Stimulated activated CD4-positive, alpha-beta T cell treated with anti-CD3 and anti-CD28 coated beads, Interleukin-1b, Interleukin-23, amount 100 ng/mL, for 48 hours (primary cell): ENCODE data around the gene PRPH2.
"Not testable (repeated sequence)": the region's sequence is repeated elsewhere in the genome, so short reads cannot be mapped to it uniquely, and the experiment has no call there.

Source experiments
- DNase-seq: peaks from one replicate; pipeline ENCODE4 v3.0.0-alpha.2; 2020

Gene PRPH2

DNA sequence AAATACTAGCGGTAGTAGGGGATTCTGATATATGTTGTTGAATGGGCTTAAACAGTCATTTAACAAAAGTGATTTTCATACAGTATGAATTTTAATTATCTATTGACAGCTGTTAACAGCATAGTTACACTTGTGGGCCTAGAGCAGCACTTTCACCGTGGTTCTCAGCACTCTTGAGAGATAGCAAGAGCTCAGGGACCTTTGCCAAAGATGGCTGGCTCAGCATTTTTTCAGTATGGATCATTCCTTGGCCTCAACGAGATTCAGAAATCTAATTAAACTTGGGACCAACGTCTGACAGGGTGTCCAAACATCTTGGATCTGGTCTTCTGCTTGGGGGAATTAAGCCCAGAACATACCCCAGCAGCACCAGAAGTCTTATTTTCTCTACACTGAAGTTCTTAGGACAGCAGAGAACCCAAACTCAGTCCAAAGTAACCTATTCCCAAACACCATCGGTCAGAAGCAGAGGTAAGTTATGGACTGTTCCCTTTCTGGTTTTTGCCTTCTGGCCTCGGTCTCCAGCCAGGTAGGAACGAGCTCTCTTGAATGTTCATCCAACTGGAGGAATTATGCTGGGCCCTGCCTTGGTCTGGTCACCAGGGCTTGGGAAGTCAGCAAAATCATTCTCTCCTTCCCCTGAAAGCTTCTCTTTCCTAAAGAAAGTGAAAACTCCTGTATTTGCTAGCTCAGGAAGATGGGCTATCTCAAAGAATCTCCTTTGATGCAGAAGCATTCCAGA is 25.7 kb downstream of the PRPH2 start:
- no peak for DNase-seq

DNA sequence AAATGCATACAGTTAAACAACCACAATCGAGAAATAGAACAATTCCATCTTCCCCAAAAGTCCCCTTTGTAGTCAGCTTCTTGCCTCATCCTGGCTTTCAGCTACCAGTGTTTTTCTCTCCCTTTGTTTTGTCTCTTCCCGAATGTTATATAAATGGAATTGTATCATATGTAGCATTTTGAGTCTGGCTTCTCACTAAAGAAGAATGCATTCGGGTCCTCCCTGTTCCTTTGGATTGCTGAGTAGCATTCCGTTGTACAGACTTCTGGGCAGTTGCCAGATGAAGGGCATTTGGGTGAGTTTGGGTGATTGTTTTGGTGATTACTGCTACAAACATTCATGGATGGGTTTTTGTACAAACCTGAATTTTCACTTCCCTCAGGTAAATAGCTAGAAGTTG is 27.8 kb downstream of the PRPH2 start:
- DNase-seq, result no peak

DNA sequence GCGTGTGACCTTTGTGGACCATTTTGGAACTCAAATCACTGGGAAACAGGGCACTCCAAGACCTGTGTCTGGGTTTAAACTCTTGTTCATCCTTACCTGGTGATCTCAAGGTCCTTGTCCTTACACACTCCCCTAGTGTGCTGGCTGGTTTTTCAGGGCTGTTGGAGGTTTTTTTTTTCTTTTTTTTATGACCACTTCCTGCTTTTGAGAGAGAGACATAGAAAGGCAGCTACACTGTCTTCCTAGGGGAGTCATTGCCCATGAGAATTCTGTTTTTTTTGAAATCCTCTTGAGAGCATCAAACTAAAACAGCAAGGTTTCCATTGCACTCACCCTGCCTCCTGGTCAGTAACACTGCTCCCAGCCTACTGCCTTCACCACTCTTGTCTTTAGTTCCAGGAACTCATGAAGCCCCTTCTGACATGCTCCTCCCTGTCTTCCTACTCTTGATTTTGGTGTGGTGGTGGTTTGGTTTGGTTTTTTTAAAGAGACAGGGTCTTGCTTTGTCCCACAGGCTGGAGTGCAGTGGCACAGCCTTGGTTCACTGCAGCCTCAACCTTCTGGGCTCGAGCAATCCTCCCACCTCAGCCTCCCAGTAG is 28.6 kb downstream of the PRPH2 start:
- DNase-seq, result no peak

DNA sequence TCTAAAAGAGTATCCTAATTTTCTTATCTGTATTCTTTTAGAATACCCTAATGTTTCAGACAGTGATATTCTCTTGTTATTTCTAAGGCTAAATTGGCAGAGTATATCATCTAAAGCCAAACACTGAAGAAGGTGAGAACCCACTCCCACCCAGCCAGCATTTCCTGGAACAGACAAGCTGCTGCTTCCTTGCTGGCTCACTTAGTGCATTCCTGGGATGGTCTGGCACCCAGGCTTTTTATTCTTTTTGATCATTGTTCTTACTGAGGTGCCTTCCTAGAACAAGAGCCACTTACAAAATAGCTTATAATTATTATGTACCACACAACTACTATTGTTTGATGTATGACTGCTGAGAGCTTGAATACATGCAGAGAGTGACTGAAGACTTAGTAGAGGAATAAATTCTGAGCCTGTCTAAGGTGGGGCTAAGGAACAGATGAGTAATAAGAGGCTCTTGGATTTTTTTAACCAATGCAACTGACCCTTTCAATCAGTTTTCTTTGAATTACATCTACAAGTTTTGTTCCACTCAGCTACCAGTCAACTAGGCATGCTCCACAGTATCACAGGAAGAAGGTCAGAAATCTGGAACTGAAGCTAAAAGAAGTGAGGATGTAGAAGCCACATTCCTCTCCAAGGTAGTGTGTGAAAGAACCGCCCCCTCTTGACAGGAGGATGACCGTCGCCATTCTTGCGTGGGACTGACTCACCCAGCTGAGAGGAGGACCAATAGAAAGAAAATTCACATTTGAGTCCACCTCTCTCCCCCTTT is 30.1 kb downstream of the PRPH2 start:
- DNase-seq, result no peak

DNA sequence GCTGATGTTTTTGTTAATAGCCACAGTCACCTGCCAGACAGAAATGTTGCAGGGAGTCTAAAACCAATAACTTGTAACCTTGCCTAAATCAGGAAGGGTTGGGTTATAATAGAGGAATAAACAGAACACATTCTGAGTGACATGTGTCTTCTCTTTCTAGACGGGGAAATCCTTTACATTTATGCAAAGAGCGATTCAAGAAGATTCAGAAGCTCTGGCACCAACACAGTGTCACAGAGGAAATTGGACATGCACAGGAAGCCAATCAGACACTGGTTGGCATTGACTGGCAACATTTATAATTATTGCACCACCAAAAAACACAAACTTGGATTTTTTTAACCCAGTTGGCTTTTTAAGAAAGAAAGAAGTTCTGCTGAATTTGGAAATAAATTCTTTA is 31.5 kb downstream of the PRPH2 start:
- no peak for DNase-seq

DNA sequence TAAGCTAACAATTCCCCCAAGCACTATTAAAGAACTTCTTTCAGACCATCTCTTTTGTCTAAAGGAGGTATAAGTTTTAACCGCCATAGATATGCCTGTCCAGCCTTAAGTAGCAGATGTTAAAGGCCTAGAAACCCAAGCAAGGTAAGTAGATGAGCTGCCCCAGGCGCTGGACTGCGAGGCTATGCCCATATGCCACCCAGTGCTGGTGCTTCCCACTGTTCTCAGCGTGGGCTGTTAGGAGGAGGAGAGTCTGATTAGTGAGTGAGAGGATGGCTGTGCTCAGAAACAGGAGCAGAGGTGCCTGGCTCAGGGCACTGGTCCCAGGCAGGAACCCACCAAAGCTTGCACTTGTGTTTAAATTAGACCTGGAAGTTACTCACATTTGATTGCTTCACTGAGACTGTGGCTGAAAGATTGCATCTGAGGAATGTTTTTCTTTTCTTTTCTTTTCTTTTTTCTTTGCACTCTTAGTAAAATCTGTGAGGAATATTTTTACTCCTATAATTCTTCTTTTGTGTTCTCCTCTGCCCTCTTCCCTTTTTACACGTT is 32.2 kb downstream of the PRPH2 start:
- DNase-seq, result no peak

DNA sequence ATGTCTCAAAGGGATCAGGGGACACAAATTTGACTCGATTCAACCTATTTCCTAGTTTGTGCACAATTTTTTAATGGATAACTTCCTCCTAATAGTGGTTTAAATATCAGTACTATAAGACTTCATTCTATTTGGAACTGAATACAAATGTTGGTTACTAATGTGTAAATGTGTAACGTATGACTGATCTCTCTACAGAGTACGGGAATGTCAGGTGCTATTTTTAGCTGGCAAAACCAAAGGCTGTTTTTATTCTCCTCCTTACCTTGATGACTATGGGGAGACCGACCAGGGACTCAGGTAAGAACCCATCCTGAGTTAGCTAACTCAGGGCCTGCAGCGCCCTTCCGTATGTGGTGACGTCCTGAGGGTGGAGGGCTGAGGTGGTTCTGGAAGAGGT is 33.0 kb downstream of the PRPH2 start:
- DNase-seq, result no peak

DNA sequence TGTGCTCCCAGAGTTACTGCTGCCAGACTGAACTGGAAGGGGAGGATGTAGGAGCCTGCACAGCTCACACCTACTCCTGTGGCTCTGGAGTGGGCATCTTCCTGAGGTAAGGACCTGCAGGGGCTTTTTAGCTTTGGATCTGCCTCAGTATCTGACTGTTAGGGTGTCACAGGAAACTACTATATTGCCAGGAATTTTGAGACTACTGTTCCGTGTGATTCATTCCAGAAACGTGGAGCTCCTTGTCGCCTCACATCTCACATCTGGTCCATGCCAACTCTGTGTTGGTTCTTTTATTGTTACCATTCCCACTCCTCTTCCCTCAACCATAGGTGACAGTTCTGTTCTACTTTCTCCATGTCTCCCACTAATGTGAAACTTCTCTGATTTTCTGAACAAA is 34.1 kb downstream of the PRPH2 start:
- no peak for DNase-seq

DNA sequence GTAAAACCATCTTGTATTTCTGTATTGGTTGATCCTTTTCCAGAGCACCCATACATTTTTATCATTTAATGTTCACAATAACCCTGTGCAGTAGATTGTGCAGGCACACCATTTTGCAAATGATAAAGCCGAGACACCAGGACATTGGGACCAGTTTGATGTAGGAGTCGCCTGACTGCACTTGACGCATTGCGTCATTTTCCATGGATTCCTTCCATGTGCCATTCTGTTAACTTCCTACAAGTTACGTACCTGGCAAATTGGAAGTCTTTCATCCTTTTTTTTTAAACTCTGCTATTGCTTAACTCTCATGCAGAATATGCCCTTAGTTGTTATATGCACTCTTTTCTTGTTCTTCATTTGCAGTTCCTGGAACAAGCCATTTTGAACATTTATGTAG is 43.0 kb downstream of the PRPH2 start:
- DNase-seq, result no peak

DNA sequence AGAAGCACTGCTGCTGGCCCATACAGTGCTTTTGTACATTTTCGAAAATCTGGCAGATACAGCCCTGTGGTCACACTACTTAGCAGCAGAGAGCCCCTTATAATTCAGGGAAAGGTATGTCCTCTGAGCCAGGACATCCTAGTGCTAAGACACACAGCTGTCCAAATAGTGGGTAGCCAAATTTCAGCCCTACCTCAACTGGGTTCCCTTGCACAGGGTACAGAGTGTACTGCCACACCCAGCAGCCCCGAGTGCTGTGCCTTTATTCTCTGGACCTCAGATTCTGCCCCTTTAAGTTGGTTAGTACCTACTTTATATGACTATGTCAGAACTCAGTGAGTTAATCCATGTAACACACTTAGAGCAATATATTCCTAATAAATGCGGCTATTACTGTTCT is 47.6 kb downstream of the PRPH2 start:
- no peak for DNase-seq

DNA sequence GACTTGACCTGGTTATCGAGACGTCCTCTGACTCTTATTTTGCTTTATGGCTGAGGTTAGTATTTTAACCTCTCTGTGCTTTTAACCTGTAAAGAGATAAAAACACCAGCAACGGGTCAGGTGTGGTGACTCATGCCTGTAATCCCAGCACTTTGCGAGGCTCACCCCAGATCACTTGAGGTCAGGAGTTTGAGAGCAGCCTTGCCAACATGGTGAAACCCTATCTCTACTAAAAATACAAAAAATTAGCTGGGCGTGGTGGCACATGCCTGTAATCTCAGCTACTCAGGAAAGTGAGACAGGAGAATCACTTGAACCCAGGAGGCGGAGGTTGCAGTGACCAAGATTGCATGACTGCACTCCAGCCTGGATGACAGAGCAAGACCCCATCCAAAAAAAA is 48.0 kb downstream of the PRPH2 start:
- not testable (repeated sequence) for DNase-seq

DNA sequence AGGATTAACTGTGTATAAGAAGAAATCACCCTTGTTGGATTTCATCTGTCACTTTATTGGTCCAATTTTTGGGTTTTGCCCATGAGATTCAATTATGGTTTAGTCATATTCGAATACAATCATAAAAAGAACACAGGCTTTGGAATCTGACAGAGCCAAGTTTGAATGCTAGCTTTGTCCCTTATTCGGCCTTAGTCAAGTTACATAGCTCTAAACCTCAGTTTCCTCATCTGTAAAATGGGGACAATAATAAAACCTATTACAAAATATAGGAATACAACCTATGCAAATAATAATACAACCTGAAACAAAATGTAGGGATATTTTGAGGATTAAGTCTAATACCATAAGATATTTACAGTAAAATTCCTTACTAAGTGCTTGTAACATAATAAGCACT is 57.7 kb downstream of the PRPH2 start:
- DNase-seq, result no peak

DNA sequence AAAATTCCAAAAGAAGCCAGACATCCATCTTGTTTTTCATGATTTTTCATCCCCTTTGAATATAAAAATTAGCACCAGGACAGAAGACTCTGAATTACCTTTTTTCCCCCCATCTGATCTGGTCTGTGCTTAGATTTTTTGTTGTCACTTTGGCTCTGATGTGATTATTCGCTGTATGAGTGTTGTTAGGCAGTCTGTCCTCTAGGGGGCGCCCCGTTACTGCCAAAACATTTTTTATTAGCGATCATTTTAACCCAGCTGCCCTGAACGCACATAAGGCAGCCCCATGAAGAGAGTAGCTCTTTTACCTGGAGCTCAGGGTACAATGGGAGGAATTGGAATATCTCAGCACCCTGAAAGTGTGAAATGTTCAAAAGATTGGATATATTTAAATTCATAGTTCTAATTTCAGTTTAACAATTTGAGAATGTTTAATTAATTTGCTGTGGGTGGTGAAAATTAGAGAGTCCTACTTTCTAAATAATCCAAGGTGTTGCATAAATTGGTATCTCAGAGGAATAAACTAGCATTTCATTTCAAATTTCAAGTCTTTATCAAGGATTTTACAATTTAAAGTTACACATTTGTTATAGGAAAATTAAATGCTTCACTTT is 60.8 kb downstream of the PRPH2 start:
- peak; percentile 79 for DNase-seq

DNA sequence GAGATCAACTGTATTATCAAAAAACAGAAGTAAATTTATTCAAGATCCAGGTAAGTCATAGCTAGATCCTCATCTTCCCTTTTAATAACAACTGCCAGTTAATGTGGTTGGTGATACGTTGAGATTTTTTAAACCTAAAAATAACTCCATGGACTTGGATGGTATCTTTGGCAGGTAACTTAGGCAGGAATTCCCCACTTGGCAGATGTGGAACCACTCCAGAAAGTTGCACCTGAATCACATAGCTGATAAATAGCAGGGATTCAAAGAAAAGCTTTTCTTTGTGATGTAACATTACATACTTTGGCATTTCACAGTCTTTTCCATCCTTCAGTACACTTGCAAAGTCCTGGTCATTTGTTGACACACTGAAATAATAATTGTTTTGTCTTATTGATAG is 62.6 kb downstream of the PRPH2 start:
- no peak for DNase-seq

DNA sequence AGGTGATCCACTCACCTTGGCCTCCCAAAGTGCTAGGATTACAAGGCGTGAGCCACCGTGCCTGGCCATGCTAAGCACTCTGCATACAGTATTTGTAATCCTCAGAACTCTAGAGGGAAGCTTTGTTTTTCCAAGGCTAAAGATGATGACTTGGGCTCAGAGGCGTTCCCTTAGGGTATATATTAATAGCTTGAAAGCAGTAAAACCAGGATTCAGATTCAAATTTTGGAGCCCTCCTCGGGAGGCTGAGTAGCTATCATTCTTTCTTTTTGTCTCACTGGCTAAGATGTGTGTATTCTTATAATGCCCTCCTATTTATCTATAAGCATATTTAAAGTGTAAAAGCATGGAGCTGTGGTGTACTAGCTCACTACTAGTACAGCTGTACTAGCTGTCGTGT is 68.5 kb downstream of the PRPH2 start:
- DNase-seq, result no peak

DNA sequence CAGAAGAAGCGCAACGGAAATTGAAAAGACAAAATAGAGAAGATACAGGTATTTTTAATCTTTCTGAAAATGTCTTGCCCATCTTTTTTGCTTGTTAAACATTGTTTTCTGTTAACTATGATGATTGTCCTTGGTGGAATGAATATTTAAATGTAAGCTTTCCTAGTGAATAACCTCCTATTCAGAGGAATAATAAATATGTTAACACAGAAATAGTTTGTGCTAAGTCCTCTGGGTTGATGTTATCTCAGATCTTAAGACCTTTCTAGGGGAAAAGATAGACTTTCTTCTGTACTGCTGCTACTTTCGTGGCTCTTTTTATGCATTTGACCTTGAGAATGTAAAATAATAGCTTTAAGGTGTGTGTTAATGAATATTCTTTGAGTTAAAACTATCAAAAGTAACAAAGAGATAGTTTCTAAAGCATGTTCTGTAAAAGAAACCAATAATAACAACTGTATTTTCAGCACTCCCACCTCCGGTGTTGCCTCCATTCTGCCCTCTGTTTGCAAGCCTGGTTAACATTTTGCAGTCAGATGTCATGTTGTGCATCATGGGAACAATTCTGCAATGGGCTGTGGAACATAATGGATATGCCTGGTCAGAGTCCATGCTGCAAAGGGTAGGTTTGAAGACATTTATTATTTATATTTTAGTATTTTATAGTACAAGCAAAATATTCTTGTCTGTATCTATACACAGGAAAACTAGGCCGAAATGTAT is 70.2 kb downstream of the PRPH2 start:
- no peak for DNase-seq
